Tongue (tissue), 2 donors: ENCODE data around the gene MYH15. TPM values are rescaled to one million over a fixed set of nuclear protein-coding genes. Genes with fewer than 3 reads are reported as not detected.
"Not testable (repeated sequence)": the region's sequence is repeated elsewhere in the genome, so short reads cannot be mapped to it uniquely, and the experiment has no call there.

Experiments used
- DNase-seq: peaks from one replicate; pipeline ENCODE4 v3.0.0-alpha.2; 2015
- total RNA-seq: library from RNA; depleted of rRNA; stranded (reverse); fragments of >200 nt; gene quantifications from one replicate; pipeline ENCODE4 v1.2.3, GENCODE V29; 2014

The MYH15 gene
- total RNA-seq, 1 donor from 2014 or later: 0.82 TPM

DNA sequence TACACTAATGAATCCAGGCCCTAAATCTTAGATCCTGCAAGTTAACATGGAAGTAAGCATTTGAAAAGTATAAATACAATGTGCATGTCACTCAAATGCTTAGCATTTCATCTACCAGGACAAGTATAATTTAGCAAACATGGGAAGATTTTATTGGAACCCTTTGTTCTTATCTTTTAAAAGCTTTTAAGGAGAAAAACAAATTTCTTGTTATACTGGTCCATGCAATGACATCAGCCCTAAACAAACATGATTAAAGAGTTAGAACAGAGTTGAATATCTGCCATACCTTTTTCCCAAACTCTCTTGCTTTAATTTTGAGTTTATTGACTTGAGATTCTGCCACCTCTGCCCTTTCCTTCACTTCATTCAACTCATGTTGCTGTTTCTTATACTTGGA lies 127.1 kb downstream of the MYH15 start:
- DNase-seq: no peak

DNA sequence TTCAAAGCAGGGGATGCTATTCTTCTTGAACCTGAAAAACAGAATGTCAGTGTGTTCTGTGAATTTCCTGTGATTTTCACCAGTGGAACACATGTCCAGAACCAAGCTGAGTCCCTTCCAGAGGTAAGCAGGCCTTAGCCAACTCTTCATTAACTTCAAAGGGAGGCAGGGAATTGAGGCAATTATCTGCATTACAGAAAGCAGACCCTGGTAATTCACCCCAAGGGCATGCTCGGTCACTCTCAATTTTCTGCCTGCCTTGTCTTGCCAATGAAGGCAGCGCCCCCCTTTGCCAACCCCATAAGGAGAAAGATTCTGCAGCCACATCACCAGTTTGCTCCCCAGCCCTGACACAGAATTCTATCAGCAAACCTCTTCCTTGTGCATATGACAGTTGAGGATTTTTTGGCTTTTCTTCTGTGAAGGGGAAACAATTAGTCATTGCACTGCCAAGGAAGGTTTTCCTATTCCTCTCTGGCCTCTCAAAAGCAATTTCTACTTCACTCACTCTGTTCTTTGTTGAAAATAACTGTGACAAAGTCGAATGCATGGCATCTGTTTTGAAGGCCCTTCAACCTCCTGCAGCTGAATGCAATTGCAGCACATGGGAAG lies 128.8 kb downstream of the MYH15 start:
- DNase-seq: peak; percentile 67

DNA sequence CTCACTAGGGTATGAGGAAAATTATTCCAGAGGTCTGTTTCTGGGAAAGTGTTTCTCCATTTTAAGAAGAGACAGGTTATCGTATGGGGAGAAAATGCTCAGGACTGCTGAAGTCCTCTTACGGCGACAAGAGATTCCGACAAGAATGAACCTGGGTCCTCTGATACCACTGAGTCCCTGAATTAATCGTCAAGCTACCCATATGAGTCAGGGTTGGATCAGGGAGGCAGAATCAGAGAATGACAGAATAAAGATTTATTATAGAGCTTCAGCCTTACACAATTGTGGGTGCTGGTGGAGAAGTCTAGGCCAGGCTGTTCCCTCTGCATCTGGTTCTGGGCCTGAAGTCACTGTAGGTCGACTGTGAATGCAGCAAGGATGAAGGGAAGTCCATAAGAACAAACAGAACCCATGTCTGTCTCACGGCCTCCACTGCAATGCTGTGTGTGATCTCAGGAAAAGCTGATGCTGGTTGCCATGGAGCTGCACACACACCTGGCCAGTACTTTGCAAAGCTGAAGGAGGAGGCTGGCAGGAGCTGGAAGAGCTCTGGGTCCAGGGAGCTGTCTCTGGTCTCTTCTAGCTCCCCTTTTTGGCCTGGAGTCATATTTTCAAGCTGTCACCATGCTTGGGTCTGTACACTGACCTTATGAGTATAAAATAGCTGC lies 130.1 kb downstream of the MYH15 start:
- no peak for DNase-seq

DNA sequence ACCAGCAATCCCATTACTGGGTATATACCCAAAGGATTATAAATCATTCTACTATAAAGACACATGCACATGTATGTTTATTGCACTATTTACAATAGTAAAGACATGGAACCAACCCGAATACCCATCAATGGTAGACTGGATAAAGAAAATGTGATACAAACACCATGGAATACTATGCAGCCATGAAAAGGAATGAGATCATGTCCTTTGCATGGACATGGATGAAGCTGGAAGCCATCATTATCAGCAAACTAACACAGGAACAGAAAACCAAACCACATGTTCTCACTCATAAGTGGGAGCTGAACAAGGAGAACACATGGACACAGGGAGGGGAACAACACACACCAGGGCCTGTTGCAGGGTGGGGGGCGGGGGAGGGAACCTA lies 131.4 kb downstream of the MYH15 start:
- DNase-seq: not testable (repeated sequence)

DNA sequence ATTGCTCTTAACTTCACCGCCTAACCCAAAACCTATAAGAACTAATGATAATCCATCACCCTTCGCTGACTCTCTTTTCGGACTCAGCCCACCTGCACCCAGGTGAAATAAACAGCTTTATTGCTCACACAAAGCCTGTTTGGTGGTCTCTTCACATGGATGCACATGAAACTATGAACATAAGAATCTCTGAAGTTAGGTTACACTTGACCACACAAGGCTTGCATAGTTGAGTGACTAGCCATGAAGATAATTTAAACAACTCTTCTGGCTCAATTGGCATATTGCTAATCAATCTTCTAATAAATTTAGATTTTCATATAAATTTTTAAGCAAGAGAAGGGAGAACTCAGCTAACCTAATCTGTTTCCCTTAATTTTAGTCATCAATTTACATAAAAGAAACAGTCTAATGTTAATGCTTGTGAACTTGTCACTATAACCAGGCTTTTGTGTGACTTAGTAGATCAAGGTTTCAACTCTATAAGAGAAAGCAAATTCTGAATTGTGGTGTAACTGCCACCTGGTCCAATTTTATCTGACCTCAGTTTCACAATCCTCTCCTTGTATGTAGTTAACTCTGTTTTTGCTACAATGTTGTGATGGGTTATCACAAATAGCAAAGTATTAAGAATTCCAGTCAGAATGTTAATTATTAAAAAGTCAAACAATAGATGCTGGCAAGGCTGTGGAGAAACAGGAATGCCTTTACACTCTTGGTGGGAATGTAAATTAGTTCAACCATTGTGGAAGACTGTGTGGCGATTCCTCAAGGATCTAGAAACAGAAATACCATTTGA lies 132.0 kb downstream of the MYH15 start:
- no peak for DNase-seq

DNA sequence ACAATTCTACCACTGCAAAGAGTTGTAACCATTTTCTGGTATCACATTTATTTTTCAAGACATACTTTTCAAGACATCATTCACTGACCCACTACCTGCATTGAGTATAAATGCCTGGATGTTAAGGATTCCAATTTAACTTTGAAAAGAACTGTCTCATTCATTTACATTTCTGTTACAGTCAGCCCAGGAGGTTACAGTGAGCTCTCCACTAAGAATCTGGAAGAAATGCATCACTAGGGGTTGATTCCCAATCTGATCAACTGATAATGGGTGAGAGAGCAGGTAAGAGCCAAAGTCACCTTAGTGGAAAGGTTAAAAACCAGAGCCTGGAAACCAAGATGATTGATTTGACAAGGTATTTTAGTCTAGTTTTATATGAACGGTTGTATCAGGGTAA lies 133.0 kb downstream of the MYH15 start:
- DNase-seq: no peak

DNA sequence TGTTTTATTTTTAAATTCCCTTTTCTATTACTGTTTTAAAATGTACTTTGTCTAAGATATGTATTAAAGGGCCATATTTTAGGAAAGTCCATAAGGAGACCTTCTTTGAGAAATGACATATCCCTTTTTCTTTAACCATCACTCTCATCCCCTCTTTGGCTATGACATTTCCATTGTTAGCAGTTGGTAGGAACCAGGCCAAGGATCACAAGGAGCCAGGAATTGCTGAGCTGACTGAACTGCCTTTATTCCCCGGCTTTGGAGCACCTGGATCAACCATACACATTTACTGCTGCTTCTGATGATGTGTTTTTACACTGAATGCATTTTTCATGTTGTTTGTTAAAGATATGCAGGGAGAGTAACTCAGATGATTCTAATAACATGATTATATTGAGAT lies 134.4 kb downstream of the MYH15 start:
- peak; percentile 55 for DNase-seq

DNA sequence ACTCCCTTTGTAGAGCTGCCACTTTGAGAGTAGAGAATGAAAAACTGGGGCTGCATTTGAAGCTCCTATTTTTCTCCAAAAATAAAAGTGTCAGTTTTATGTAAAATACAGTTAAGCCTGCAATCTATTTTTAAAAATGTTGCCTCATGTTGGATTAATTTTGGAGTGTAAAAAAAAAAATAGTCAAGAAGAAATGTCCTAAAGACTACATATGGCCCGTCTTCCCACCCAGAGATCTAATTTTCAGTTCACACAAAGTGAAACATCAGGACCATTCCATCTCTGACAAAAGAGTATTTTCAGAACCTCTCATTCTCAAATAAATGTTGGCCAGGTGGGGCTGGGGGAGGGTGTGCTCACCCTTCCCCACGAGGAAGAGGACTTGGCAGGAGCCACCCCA lies 151.4 kb downstream of the MYH15 start:
- no peak for DNase-seq

DNA sequence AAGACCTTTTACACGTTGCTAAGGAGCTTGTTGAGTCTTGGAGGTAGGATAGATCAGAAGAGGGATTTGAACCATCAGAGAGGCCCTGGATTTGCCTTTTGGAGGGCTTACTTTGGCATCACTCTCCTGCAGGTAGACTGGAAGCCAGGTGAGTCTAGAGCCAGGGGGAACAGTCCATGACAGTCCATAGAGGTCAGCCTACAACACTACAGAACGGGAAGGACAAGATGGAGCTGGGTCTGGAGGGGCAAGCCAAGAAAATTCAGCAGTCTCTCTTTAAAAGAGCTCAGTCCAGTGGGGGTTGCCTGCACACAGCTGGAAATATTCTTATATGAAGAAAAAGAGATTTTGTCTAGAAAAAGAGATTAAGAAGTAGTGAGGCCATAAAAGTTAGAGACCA lies 153.4 kb downstream of the MYH15 start:
- no peak for DNase-seq

DNA sequence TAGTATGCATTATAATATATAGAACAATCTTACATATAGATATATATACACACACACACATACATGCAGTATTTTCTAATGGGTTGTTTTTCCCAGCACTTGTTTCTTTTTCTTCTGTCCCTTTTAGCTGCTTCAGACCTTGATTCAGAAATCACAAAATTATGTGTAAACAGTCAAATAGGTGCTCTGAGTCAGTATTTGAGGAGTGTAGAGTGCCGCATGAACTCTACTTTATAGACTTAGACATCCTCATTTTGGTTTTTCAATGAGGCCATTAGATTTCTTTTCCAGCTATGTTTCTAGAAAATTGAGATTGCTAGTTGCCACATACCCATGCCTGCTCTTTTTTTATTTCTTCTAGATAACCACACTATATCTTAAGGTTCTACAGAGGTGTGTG lies 155.8 kb downstream of the MYH15 start:
- no peak for DNase-seq

DNA sequence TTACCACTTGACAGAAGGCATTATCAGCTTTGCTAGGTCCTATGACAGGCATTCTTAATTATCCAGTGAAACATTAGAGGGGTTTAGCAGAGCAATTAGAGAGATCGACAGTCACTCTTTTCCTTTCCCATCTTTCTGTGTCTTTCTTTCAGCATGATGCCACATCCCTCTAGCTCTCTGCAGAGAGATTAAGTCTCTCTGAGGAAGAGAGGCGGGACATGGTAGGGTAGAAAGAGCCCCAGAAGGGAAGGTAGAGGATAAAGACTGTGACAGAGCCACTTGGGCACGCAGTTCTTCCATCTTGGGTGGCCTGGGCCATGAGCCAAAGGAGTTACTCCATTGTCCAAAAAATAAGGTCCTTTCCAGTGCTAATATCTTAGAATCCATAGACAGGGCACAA lies 158.2 kb downstream of the MYH15 start:
- DNase-seq: no peak

DNA sequence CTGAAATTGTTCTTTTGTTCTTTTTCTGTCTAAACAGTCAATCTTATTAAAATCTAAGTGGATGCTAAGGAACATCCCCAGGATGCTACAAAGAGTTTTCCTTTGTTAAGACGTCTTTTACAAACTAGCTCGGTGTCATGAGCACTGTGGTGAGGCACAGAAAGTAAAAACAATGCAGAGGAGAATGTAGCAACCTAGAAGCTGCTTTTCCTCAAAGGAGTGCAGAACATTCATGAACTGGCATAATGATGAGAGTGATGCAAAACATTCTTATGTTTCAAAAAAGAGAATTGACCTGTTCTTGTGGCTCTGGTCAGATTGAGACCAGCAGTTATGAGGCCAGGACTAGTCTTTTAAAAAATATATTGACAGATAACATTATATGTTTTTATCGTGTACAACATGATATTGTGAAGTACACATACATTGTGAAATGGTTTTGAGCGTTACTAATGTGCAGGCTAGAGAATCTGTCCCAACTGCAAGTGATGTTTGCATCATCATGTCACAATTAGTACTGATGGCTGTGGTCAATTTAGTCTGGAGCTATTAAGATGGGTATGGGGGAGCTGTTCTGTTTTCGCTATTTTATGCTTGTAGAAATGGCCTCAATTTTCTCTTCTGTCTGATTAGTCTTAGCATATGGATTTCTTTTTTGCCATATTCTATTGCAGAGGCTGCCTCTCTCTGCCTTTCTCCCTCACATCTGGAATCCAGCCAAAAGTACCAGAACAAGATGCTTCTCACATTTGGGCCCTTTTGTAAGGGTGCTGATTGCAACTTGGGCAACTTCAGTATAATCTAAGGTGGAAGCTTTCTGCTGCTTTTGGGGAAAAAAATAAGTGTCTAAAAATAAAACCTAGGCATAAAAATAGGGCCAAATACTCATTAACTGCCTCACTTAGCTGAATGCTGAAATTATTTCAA lies 163.8 kb downstream of the MYH15 start:
- no peak for DNase-seq

DNA sequence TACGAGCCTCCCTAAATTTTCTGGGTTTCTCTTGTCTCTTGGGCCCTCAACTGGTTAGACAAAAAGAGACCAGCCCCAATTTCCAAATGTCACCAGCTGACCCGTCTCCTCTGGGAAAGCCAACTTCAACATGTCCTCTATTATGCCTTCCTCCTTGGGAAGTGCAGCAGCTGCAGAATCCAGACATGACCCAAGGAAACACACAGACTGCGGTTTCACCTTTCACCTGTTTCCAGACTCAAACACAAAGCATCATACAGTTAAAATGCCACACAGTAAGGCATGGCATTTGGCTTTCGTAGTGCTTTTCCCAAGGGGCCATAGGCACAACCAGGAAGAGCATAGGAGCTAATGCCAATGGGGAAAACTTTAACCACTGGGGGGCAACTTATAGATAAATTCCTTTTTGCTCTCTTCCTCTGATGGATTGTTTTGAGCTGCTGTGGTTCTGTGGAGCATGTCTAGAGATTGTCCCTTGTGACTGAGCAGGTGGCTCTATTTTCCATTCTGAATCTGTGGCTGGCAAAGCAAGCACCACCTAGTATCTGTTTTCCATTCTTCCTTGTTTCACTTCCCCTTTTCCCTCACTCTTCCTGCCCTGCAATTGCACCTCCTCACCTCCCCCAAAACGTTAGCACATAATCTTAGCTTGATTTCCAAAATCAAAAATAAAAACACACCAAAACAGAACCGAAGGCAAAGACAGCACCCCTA lies 164.7 kb downstream of the MYH15 start:
- no peak for DNase-seq

DNA sequence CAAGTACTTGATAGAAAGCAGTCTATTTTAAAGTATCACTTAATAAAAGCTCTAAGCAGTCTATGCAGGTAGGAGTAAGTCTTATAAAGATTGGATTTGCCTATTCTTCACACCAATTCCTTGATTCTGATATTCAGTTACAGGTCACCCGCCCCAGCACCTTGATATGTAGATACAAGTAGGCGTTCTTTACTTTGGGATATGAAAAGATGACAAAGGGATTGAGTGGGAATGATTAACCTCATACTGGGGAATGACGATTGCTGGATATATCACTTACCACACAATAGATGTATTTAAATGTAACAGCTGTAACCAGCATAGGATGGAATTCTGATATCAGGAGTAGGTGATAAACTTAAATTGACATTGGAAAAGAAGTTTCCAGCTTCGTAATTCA lies 166.9 kb downstream of the MYH15 start:
- no peak for DNase-seq

DNA sequence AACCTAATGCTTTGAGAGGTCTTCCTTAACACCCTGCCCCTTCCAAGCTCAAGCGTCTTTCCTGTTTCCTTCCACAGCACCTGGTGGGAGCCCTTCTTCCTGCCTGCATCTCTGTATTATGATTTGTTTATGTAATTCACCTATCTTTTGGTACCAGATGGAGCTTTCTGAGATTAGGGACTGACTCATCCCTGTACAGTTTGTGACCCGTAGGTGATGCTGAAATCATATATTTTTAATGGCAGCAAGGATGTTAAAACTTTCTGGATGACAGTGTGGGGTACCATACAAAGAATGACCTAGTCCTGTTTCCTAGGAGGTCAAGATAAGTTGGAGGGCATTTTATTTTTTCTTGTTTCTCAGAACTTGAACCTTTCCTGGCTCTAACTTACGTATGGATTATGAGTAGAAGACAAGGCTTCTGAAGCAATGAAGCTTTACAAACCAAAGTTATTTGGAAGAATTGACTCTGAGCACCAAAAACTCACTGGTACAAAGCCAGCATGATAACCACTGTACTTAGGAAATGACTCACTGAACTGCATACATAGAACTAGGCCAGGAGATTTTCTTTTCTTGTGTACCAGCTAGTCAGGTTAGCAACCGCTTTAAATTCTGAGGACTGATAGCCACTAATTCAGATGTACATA lies 167.4 kb downstream of the MYH15 start:
- DNase-seq: no peak

DNA sequence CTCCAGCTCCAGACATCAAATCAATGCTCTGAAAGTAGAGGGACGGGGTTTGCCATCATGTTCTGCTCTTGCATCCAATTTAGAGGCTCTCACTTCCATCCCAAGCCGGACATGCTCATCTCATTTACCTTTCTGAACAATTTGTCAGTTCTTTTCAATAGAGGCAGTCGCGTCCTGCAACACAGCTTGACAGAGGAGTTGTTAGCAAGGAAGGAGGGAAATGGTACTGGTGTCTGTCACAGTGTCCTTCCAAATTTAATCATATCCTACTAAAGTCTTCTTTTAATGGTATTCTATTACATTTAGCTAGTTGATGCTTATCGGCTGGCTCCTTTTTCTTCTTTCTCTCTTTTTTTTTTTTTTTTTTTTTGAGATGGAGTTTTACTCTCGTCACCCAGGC lies 168.5 kb downstream of the MYH15 start:
- DNase-seq: no peak

DNA sequence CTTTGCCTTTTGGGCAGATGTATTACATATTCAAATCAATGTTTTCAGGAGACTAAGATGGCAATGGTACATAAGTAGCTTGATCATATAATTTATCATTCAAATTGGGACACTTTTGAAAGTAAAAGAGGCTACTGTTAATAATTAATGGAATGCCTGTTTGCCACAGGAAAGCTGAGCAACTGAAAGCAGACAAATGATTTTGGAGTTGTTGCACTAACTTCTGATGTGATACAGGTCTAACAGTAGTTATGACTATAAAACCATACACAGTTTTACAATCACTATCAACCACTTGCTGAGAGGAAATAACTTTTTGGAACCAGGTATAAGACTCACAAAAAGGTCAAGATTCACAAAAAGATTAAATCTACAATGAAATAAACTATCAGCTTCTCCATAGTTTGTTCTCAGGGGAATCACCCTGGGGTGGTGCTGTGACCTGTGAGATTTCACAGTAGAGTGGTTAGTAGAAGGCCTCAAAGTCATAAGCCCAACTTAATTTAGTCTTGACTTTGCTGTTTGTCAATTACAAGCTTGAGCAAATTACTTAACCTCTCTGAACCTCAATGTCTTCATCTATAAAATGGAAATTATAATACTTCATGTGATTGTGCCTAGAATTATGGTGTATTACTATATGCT lies 171.4 kb downstream of the MYH15 start:
- DNase-seq: no peak

DNA sequence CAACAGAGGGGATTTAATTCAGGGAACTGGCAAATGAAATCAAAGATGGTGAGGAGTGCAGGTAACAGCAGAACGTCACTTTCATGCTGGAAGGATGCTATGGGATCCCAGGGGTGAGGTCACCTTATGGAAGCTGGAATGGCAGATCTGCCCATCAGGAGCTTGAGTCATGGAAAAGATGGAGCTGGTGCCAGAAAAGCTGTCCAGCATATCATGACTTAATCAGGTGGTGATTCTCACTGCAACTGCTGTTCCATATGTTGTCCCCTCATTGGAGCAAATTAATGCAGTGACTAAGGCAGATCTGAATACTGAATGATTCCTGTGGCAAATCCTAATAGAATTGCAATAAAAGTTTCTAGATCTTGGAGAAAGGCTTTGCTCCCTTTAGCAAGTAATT lies 175.7 kb downstream of the MYH15 start:
- DNase-seq: no peak

DNA sequence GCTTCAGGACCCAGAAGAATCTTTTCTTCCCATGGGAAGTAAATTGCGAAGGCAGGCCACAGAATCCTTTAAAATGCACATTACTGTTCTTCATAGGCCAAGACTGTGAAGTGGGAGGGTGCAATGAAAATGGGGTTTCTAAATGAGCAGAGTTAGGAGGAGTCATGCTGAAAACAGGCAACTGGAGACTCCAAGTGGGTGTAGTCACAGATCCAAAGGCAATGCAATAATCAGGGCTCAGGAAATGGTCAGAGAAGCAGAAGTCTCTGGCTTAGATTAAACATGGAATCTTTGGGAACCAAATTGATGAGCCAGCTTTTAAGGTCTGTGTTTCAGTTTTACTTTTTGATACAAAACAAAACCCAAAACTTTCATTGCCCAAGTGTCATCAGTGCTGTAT lies 176.4 kb downstream of the MYH15 start:
- no peak for DNase-seq

DNA sequence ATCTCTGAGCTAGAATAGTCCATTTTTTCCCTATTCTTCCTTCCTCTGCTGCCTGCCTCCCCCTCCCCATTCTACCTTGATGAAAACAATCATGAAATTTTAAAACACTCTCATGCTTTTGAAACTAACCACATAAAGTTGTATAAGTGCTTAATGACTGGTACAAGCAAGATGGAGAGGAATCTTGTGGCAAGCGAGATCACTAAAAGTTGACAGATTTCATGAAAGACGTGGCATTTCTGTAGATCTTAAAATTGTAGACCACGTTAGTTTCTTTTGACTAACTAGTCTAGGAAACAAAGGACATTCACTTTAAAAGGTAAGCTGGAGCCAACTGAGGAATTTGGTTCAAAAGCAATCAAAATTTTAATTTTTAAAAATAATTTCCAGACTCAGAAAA lies 178.6 kb downstream of the MYH15 start:
- no peak for DNase-seq
